Right renal cortex interstitium (tissue), 3 donors: Measurements from ENCODE around the gene TTC23. TPM values are rescaled to one million over a fixed set of nuclear protein-coding genes. Genes with fewer than 3 reads are reported as not detected.
"Not testable (repeated sequence)": the region's sequence is repeated elsewhere in the genome, so short reads cannot be mapped to it uniquely, and the experiment has no call there.

Experiments used
- DNase-seq, 3 donors: peaks; one replicate each; pipeline ENCODE4 v3.0.0-alpha.2; 2013; ENCODE audit warnings: low read depth in 3 of 3, low spot score in 2 of 3
- polyA plus RNA-seq, 3 donors: library from polyadenylated mRNA; unstranded; fragments of 120-200 nt; gene quantifications; one replicate each; pipeline ENCODE4 v1.2.1, GENCODE V29; 2013; ENCODE audit not compliant: insufficient read length in 3 of 3

The TTC23 gene
- polyA plus RNA-seq, 3 donors, result 28.2 to 34.0 (median 31.6) TPM

GRCh38 chr15:99209326-99209725 lies 40.1 kb downstream of the TTC23 start:
- no peak for DNase-seq

GRCh38 chr15:99207672-99208071 lies 41.7 kb downstream of the TTC23 start:
- no peak for DNase-seq

- no peak for DNase-seq
Measured at GRCh38 chr15:99202176-99202552, 47.2 kb downstream of the TTC23 start.

GRCh38 chr15:99201408-99202175 lies 47.8 kb downstream of the TTC23 start:
- no peak for DNase-seq

GRCh38 chr15:99197856-99198255 lies 51.5 kb downstream of the TTC23 start:
- no peak for DNase-seq

GRCh38 chr15:99192181-99192580 lies 57.2 kb downstream of the TTC23 start:
- not testable (repeated sequence) for DNase-seq

- DNase-seq, result no peak
Measured at GRCh38 chr15:99187936-99188335, 61.4 kb downstream of the TTC23 start.

- DNase-seq, result no peak
Measured at GRCh38 chr15:99185414-99186130, 63.8 kb downstream of the TTC23 start.

GRCh38 chr15:99182791-99183190 lies 66.6 kb downstream of the TTC23 start:
- DNase-seq, result no peak

GRCh38 chr15:99181545-99181971 lies 67.8 kb downstream of the TTC23 start:
- DNase-seq, result no peak

- no peak for DNase-seq
Measured at GRCh38 chr15:99180964-99181306, 68.4 kb downstream of the TTC23 start.

- DNase-seq, result no peak
Measured at GRCh38 chr15:99180086-99180963, 69.1 kb downstream of the TTC23 start.

GRCh38 chr15:99177679-99178078 lies 71.7 kb downstream of the TTC23 start:
- no peak for DNase-seq

GRCh38 chr15:99176757-99177156 lies 72.6 kb downstream of the TTC23 start:
- no peak for DNase-seq

- no peak for DNase-seq
Measured at GRCh38 chr15:99174567-99175395, 74.6 kb downstream of the TTC23 start.

- DNase-seq, result no peak
Measured at GRCh38 chr15:99172989-99173388, 76.4 kb downstream of the TTC23 start.

- DNase-seq, result no peak
Measured at GRCh38 chr15:99172171-99172570, 77.2 kb downstream of the TTC23 start.

- no peak for DNase-seq
Measured at GRCh38 chr15:99170476-99171065, 78.8 kb downstream of the TTC23 start.

- DNase-seq, result no peak
Measured at GRCh38 chr15:99169769-99170311, 79.5 kb downstream of the TTC23 start.
